GM12875 (cell line): ENCODE data around the gene BLMH.

Experiments used
- H3K4me3 ChIP-seq: one replicate; pipeline ENCODE4 v1.5.1; 2011; ENCODE audit warnings: low read depth, low read length, control low read depth
- TF ChIP-seq, protein P1 (sequence below): IDR thresholded peaks from 2 replicates; pipeline ENCODE4 v1.5.1; 2011; ENCODE audit warnings: low read depth, mild to moderate bottlenecking, control low read depth, inconsistent platforms, low read length, moderate library complexity, borderline replicate concordance; ENCODE audit not compliant: insufficient read depth

BLMH gene

DNA sequence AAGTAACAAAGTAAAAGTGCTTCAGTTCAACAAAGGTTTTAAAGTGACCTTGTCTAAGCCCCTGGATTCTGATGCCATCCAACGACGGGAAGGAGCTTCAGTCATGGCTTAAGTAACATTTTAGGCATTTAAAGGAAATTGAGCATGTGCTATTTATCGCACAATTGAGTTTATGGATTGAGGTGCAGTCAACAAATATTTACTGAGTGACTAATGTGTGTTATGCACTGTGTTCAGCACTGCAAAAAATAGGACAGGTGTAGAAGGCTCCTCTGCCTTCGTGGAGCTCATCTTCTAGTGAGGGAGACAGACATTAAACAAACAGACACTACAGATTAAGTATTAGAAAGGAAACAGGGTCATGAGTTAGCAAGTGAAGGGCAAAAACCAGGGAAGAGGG is 29.6 kb upstream of the BLMH start:
- H3K4me3 ChIP-seq, result no peak overlapping the region
- TF ChIP-seq, protein P1, sequence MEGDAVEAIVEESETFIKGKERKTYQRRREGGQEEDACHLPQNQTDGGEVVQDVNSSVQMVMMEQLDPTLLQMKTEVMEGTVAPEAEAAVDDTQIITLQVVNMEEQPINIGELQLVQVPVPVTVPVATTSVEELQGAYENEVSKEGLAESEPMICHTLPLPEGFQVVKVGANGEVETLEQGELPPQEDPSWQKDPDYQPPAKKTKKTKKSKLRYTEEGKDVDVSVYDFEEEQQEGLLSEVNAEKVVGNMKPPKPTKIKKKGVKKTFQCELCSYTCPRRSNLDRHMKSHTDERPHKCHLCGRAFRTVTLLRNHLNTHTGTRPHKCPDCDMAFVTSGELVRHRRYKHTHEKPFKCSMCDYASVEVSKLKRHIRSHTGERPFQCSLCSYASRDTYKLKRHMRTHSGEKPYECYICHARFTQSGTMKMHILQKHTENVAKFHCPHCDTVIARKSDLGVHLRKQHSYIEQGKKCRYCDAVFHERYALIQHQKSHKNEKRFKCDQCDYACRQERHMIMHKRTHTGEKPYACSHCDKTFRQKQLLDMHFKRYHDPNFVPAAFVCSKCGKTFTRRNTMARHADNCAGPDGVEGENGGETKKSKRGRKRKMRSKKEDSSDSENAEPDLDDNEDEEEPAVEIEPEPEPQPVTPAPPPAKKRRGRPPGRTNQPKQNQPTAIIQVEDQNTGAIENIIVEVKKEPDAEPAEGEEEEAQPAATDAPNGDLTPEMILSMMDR, result no peak

DNA sequence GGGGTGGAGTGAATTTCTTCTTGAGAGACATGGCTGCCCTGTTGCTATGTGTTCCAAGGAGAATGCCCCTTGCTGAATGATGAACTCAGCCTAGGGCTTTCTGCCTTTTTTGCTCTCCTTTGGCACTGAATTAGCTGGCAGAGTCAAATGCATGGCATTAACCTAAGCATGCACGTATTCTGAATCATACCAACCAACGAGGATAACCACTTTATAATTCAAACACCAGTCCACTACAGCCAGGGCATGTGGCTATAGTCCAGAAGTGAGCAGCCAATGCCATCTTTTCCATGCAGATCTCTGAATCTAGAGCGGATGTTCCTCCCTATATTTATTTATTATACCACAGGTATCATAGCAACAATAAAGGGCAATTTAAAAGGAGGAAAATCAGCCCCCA is 26.4 kb upstream of the BLMH start:
- TF ChIP-seq, protein P1, result no peak
- H3K4me3 ChIP-seq, result no peak overlapping the region

DNA sequence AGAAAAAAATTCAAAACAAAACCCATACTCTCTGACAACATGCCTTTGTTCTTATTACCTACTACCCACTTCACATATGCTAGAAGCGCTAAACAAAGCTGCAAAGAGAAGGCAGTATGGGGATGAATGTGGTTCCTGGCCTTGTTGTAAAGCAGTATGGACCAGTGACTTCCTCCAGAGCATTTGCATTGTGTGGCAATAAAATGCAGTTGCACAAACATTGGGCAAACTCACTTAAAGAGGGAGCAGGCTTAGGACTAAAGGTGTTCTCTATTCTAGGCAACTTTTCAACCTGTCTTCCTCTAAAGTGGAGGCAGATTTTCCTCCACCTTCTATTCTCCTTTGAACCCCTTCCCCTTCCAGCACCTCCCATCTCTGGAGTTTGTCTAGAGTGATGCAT is 25.0 kb upstream of the BLMH start:
- H3K4me3 ChIP-seq, result no peak overlapping the region
- TF ChIP-seq, protein P1, result no peak

DNA sequence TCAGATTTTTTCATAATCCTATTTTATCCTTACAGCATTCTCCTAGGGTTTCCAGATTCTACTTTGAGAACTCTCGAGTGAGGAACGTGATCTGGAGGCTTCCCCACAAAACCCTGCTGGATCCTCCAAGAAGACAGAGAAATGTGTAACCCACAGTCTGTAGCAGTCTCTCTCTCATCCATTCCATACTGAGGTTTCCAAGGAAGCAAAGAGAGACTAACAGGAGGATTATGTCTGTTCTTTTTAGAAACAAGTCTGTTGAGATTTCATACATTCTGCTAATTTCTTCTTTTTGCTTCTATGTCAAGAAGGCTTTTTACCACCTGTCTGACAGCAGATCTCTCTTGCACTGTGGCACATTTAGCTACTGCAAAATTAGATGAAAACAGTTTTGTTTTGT is 23.4 kb upstream of the BLMH start:
- TF ChIP-seq, protein P1, result no peak
- no peak overlapping the region for H3K4me3 ChIP-seq

DNA sequence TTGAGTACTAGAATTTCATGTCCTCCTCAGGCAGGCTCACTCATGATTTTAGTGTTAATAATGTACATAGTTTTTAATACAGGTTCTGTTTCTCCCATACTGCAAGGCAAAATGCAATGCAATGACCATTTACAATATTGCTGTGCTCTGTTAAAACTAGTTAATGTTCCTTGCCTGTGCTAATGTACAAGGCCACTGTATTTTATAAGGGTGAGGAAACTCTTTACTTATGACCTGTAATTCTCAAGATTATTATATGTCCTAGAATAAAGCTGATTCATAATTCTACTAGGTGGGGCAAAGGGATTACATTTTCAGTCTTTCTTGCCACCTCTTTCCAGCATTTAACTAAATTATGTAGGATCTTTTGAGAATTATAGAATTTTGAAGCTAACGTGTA is 22.7 kb upstream of the BLMH start:
- H3K4me3 ChIP-seq, result no peak overlapping the region
- TF ChIP-seq, protein P1, result no peak

DNA sequence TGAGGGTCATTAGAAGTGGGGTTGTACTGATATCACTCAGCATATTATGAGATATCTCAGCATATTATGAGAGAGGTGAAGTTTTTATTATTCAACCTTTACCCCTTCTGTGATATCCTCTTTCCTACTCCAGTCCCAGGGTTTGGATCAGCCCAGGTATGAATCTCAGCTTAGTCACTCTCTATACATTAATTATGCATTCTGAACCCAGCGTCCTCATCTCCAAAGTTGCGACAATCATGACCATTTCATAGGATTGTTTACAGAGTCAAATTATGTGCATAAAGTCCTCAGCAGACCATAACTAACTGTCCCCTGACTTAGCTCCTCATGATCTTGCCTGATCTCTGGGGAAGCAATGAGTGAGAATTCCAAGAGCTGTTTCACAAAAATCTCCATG is 20.5 kb upstream of the BLMH start:
- no peak overlapping the region for H3K4me3 ChIP-seq
- TF ChIP-seq, protein P1, result no peak

DNA sequence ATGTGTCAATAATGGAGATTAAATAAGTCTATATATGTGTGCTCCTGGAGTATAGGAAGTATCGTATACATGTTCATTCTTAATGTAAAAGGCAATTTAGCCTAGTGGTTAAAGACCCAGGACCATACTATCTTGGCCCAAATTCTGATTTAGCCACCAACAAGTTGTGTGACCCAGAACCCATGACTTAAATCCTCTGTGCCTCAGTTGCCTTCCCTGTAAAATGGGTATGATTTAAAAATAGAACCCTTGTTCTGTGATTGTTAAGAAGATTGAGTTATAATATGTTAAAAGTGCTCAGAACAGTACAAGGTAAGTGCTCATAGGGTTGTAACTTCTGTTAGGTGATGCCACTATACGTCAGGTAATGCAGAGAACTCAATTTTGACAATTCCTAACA is 18.8 kb upstream of the BLMH start:
- H3K4me3 ChIP-seq, result no peak overlapping the region
- TF ChIP-seq, protein P1, result no peak
